ENCODE data around the gene PRRC2B.
"Not testable (repeated sequence)": the region's sequence is repeated elsewhere in the genome, so short reads cannot be mapped to it uniquely, and the experiment has no call there.

PRRC2B gene

DNA sequence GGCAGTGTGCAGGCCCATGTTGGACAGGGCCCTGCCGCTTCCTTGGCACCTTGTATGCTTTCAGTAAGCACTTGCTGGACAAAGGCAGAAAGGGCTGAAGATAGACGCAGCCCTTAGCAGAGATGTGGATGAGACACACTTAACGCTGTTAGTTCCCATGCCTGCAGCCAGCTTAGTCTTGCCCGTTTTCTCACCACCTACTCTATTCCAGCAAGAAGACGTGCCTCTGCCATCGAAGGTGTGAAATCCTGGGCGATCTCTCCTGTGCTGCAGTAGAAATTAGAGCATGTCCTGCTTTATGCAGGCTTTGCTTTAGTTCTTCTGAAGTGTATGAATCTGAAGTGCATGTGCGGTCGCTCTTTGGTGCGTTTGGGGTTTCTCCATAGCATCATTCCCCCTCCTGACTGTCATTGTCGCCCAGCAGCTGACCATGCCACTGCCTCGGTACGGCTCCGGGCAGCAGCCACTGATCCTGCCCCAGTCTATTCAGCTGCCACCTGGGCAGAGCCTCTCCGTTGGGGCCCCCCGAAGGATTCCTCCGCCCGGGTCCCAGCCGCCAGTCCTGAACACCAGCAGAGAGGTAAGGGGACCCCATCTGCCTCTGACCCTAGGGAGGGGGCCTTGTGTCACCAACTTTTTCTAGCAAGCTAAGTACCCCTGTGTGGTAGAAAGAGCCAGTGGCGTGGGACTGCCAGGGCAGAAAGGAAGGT lies 97.3 kb downstream of the PRRC2B start:
- DNase-seq, result no peak

DNA sequence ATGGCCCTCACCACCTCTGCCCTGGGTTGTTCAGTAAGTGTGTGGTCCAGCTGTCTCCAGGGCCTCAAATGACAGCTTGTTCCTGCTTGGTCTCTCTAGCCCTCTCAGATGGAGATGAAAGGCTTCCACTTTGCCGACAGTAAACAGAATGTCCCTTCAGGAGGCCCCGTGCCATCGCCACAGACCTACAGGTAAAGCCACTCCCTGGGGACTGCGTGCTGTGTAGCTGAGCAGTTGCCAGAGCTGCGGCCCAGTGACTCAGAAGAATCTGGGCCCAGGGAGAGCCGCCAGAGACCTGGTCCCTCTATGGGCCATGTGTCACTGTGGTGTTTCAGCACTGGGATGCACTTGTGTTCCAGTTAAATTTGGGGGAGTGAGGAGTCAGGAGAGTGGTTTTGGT lies 98.2 kb downstream of the PRRC2B start:
- DNase-seq, result no peak

DNA sequence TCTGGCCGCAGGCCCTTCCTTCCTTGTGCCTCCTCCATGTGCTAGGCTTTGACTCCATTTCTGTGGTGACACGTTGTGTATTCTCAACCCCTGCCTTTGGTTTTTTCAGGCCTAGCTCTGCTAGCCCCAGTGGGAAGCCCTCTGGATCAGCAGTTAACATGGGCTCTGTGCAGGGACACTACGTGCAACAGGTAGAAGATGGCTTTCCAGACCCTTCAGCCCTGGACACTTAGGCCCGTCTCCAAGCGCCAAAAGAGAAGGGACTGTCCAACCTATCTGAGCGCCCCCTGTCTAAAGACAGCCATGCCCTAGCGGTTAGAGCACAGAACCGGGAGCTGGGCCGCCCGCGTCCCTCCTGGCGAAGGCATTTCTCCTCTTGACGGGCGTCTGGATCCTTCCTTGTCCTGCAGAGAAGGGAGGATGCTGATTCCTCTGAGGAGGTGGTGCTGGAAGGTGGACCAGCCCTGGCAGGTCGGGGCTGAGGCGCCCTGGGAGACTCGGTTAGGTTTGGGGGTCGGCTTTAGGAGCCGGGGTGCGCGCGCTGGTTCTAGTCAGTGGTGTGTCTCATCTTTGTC lies 100.5 kb downstream of the PRRC2B start:
- DNase-seq, result no peak

DNA sequence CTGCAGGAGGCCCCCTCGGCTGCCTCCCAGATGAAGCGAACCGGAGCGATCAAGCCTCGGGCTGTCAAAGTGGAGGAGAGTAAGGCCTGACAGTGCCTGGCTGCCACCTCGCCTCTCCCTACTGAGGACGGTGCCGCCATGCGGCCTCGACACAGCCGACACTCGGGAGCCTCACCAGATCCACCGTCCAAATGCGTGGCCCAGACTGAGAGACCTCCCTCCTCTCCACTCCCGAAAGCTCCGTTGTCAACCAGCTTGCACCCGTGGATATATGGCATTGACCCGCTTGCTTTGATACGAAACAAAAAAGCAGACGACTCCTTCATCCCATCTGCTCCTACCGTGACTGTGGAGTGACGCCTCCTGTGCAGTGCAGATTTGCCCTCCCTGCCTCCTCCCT lies 101.9 kb downstream of the PRRC2B start:
- DNase-seq, result no peak

DNA sequence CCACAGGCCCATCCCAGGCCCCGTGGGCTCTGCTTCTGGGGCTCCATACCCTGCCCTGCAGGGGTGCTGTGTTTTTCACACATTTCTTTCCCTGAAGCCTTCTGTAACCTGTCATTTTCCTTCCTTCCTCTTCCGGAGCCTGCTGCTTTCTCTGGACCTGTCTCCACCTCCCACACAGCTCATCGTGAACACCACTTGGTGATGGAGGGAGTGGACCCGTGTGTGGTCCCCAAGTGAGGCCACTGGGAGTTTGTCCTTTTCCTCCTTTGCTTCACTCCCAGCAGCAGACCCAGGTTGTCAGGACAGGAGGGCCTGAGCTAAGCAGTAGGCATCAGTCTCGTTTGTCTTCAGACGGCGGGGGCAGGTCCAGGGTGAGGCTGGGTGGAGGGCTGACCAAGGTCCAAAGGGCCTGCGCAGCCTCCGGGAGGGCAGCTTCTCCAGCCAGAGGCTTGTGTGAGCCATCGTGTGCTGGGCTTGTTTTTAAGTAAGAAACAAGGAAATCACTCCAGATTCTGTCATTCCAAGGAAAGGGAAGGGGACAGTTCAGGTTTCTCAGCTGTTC lies 103.0 kb downstream of the PRRC2B start:
- no peak for DNase-seq

DNA sequence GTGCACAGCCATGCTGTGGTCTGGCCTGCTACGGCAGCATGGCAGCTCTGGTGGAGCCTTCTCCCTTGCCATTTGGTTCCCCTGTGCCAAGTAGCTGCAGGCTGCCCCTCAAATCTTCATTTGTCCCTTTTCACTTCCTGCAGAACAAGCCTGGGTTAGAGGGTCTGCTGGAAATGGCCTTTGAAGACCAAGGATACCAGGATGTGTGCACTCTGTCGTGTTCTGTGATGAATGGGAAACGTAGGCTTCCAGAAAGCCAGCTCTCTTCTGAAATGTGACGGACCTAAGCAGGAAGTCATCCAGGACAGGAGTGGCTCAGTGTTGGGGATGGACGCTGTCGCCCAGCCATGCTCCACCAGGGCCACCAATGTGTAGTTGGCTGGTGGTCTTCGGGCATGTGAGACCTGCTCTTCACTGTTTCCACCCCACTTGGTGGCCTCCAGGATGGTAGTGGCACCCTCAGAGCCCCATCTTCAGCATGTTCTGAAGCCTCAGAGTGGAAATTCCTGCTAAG lies 105.4 kb downstream of the PRRC2B start:
- DNase-seq, result no peak

DNA sequence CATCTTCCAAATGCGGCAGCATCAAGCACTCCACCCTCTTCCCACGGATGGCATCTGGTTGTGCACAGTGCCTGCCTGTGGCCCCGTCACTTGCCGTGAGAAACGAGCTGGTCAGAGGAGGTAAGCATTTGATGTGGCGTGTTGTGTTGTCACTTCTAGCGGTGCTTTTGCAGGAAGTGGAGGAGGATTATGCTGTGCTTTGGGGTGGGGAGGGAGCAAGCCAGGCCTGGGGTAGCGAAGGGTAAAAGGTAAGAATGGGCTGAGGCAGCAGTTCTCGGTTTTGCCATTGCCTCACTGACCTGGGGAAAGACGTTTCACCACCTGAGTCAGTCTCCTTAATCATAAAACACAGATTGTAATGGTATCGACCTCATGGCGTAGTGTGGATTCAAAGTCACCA lies 106.5 kb downstream of the PRRC2B start:
- no peak for DNase-seq

DNA sequence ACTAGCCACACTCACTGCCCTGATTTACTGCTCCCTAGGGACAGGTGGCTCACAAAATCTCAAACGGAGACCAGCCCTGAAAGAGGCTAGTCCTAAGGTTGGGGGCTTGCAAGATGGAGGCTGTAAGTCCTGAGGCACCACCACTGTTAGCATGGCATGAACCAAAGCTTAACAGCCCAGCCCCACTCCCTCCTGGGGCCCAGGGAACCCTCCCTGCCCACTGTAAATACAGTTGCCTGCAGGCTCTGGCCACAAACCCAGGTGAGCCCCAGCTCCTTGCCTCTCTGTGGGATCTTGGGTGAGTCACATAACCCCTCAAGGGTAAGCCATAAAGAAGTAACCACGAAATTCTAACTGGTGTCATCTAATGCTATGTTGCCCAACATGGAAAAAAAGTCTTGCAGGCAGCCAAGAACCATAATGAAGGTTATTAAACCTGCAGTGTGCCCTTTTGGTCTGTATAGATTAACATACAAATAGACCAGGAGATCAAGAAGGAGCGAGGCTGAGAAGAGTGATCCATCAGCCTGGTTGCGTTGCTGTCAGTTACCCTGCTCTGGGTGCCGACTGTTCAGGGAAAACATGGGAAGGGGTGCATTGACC lies 107.2 kb downstream of the PRRC2B start:
- DNase-seq, result peak; percentile 61

DNA sequence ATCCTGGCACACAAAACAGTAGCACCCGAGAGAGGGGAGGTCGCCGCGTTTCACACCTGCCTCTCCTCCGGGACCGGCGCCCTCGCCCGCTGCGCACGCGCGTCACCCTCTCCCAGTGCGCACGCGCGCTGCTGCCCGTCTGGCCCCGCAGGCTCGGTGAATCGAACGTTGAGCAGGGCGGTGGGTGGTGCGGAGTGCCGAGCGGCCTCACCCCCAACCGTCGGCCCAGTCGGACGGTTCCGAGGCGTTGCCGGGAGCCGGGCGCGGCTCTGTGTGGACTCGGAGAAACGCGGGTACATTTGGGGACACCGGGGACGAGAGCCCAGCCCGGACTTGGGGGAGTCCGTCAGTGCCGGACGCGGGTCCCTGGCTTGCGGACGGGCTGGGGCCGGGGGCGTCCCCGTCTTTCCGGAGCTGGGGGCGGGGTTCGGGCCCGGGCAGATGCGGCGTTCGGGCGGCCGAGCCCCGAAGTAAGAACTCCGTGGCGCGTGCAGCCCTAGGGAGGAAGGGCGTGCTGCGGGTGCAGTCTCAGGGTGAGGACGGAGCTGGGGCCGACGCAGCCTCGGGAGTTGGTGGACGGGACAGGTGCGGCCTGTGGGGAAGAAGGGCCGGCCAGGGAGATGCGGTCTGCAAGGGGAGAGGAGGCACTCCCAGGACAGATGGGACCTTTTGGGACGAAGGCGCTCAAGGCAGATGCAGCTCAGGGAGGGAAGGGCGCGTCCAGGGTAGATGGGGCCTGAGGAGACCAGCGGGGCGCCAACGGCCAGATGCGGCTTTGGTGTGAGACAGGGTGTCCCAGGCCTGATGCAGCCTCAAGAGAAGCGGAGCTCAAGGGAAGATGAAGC lies 109.1 kb downstream of the PRRC2B start, which contains the start of gene POMT1:
TSS of gene POMT1 (plus strand) at position 138 of the 845 bp plus-strand sequence. CDS start 1,301 bp downstream, outside the sequence.
- DNase-seq, result peak; percentile 77

DNA sequence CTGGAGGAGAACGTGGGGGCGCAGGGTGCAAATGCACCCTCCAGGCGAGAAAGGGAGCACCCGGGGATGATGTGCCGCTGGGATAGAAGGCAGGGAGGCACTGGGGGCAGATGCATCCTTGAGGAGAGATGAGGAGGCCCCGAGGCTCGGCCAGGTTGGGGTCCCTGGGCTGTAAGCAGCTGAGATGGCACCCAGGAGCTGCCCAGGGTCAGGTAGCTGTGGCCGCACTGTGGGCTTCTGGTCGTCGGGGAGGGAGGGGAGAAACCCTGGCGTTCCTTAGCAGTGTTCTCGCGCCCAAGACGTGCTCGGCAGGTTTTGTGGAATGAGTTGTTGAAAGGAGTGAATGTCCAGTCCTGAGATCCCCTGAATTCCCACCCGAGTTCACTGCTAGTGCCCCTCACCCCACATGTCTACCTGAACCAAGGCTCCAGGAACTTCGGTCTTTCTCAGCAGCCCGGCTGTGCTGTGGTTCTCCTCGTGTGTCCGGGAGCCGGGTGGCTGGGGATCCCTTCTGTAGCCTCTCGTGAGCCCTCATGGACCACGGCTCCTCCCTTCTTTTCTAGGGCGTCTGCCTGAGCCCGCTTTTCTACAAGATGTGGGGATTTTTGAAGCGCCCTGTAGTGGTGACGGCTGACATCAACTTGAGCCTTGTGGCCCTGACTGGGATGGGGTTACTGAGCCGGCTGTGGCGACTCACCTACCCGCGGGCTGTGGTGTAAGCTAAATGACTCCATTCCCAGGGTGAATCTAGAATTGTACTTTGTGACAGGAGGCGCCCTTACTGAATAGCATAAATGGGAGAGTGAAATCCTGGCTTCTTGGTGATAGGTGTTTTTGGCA lies 110.0 kb downstream of the PRRC2B start:
- DNase-seq, result no peak

DNA sequence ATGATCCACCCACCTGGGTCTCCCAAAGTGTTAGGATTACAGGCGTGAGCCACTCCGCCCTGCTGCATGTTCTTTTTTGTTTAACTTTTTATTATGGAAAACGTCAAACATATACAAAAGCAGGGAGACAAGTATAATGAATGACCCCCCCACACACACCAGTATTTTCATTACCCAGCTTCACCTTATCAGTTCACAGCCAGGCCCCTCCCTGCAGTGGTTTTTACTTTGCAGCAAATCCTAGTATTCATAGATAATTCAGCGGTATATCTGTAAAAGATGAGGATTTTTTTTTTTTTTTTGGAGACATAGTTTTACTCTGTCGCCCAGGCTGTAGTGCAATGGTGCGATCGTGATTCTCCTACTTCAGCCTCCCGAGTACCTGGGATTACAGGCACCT lies 111.1 kb downstream of the PRRC2B start:
- DNase-seq, result no peak

DNA sequence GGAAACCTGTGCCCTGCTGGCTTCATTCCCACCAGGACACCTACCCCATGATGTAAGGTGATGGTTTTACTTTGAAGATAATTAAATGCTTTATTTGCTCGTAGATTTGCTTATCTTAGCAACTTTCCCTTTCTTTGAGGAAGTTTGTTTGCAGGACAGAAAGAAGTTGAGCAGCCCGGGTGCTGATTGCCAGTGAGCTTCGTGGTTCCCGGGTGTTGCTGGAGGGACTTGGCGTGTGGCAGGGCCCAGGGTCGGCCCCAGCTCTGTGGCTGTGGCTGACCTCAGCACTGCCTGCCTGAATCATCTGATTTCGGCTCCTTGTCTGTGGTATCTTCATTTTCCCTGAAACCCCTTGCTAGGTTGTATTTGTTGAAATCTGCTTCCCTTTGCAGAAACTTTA lies 117.5 kb downstream of the PRRC2B start:
- DNase-seq, result no peak

DNA sequence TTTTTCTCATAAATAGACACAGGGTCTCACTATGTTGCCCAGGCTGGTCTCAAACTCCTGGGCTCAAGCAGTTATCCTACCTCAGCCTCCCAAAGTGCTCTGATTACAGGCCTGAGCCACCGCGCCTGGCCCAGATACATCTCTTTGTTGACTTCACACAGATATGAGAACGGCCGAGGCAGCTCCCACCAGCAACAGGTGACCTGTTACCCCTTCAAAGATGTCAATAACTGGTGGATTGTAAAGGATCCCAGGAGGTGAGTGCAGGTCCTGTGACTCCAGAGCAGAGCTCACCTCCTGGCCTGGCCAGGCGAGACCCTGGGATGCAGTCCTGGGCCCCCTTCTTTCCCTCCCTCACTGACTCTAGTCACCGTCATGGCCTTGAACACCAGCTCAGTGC lies 118.0 kb downstream of the PRRC2B start:
- no peak for DNase-seq

DNA sequence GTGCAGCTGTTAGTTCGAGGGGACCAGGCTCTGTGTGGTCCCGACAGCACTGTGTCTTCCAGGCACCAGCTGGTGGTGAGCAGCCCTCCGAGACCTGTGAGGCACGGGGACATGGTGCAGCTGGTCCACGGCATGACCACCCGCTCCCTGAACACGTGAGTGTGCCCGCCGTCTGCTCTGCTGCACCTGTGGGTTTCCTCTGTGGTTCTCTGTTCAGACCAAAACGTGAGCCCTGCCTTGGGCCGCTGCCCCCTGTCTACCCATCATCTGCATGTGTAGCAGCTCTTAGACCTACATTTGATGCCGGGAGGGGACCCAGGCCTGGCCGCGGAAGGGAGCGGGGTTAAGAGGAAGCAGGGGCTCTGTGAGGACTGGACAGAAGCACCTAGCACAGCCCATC lies 119.3 kb downstream of the PRRC2B start:
- no peak for DNase-seq

DNA sequence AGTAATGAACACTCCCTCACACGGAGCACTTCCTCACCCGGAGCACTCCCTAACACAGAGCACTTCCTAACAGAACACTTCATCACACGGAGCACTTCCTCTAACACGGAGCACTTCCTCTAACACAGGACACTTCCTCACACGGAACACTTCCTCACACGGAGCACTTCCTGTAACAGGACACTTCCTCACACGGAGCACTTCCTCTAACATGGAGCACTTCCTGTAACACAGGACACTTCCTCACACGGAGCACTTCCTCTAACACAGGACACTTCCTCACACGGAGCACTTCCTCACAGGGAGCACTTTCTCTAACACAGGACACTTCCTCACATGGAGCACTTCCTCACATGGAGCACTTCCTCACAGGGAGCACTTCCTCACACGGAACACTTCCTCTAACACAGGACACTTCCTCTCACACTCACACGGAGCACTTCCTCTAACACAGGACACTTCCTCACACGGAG lies 121.7 kb downstream of the PRRC2B start:
- DNase-seq, result not testable (repeated sequence)

DNA sequence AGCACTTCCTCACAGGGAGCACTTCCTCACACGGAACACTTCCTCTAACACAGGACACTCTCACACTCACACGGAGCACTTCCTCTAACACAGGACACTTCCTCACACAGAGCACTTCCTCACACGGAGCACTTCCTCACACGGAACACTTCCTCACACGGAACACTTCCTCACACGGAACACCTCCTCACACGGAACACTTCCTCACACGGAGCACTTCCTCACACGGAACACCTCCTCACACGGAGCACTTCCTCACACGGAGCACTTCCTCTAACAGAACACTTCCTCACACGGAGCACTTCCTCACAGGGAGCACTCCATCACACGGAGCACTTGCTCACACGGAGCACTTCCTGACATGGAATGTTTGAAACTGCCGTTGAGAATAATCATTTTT lies 122.2 kb downstream of the PRRC2B start:
- no peak for DNase-seq

DNA sequence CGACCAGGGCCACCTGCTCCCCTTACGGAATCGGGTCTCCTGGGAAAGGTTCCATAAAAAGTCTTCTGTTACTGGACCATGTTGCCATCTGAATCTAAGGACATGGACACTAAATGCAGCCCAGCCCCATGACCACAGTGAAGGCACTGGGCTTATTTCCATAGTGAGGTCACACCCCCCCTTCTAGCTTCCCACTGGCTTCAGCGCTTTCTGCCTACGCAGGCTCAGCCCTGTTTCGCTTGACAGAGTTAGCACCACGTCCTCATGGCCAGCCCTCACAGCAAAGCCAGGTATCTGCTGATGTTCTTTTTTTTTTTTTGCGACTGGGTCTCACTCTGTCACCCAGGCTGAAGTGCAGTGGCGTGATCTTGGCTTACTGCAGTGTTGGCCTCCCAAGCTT lies 123.0 kb downstream of the PRRC2B start:
- no peak for DNase-seq

DNA sequence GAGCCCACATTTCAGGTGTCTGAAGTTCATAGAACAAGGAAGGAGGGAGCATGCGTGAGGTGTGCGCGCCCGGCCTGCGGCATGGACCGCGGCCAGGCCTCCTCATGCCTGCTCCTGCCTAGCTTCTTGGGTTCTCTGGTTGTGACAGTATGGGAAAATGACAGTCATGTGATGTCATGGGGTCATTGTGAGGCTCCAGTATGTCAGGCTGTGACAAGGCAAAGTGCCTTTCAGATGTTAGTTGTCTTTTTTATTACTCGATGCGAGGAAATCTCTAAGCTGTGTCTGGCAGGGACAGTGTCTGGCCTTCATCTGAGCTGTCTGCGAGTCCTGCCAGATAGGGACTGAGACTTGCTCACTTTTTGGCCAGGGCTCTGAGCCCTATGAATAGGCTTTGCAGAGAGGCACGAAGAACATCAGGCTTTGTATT lies 123.9 kb downstream of the PRRC2B start:
- no peak for DNase-seq

DNA sequence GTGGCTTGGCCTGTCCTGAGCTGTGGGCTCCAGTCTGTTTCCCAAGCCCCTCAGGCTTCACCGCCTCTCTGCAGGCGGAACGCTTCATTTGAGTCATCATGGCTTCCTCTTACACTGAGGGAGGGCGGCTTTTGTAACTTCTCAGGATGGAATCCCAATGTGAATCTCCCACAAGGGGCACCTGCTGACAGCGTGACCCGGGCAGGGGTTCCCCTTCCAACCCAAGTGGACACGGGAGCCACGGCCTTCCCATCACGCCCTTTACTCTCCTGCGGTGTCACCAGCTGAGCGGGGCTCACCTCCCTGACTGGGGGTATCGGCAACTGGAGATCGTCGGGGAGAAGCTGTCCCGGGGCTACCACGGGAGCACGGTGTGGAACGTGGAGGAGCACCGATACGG lies 124.7 kb downstream of the PRRC2B start:
- DNase-seq, result no peak

DNA sequence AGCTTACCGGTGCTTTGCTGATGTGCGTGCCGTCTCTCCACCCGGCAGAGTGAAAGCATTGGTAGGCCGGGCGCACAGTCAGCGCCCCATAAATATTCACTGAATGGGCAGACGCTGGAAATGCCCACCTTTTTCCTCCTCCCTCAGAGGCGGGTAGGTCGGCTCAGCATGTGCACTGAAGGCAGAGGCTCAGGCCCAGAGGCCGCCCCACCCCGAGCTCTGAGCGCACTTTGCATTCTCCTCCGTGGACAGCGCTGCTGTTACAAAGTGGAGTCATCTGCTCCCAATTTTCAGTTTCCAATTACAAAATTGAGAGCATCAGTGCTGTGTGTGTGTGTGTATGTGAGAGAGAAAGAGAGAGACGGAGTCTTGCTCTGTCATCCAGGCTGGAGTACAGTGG lies 126.6 kb downstream of the PRRC2B start:
- no peak for DNase-seq

DNA sequence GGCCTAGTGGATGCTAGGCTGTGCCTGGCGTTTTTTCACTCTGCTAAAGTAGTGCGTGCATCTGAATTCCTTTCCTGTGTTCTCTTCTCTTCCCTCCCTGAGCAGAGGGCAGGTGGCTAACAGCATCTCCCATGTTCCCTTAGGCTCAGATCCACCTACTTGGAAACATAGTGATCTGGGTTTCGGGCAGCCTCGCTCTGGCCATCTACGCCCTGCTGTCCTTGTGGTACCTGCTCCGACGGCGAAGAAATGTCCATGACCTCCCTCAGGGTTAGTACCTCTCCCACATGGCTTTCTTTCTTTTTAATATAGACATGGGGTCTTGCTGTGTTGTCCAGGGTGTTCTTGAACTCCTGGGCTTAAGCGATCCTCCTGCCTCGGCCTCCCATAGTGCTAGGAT lies 127.3 kb downstream of the PRRC2B start:
- DNase-seq, result no peak

DNA sequence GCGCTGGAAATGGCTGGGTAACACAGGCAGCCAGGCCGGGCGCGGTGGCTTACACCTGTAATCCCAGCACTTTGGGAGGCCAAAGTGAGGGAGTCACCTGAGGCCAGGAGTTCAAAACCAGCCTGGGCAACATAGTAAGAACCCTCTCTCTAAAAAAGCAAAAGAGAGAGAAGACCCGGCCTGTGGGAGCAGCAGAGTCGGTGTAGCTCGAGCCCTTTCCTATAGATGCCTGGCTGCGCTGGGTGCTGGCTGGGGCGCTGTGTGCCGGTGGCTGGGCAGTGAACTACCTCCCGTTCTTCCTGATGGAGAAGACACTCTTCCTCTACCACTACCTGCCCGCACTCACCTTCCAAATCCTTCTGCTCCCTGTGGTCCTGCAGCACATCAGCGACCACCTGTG lies 127.9 kb downstream of the PRRC2B start:
- no peak for DNase-seq
